Astrocyte (in vitro differentiated cells and primary cell): ENCODE results near the gene SLC8A3. TPM values are rescaled to one million over a fixed set of nuclear protein-coding genes. Genes with fewer than 3 reads are reported as not detected.

Experiments used
- DNase-seq: peaks from one replicate; pipeline ENCODE4 v3.0.0-alpha.2; 2010; ENCODE audit warnings: low read depth
- FAIRE-seq: peaks from 2 replicates; lab custom pipeline; 2011; peaks lifted over from hg19 to GRCh38; lab: Jason Lieb, UNC
- H2AFZ ChIP-seq: 2 replicates; pipeline ENCODE4 v1.6.0; 2012; ENCODE audit warnings: low read depth, low read length, inconsistent platforms
- H3K27ac ChIP-seq: 2 replicates; pipeline ENCODE4 v1.5.1; 2011; ENCODE audit warnings: low read depth, low read length, inconsistent platforms
- H3K27me3 ChIP-seq: 2 replicates; pipeline ENCODE4 v1.6.0; 2011; ENCODE audit warnings: low read length, inconsistent platforms; ENCODE audit not compliant: insufficient read depth
- H3K36me3 ChIP-seq: 2 replicates; pipeline ENCODE4 v1.5.1; 2011; ENCODE audit warnings: low read length, inconsistent platforms; ENCODE audit not compliant: insufficient read depth
- H3K4me1 ChIP-seq: 2 replicates; pipeline ENCODE4 v1.5.1; 2011; ENCODE audit warnings: low read length, inconsistent platforms; ENCODE audit not compliant: insufficient read depth
- H3K4me2 ChIP-seq: 2 replicates; pipeline ENCODE4 v1.6.0; 2012; ENCODE audit warnings: low read length, inconsistent platforms
- H3K4me3 ChIP-seq: 2 replicates; pipeline ENCODE4 v1.5.1; 2011; ENCODE audit warnings: low read depth, mild to moderate bottlenecking, low read length, inconsistent platforms; ENCODE audit not compliant: insufficient read depth
- H3K79me2 ChIP-seq: 2 replicates; pipeline ENCODE4 v1.6.0; 2012; ENCODE audit warnings: mild to moderate bottlenecking, low read length, inconsistent platforms; ENCODE audit not compliant: insufficient read depth
- H3K9ac ChIP-seq: 2 replicates; pipeline ENCODE4 v1.6.0; 2012; ENCODE audit warnings: mild to moderate bottlenecking, low read length, inconsistent platforms
- H3K9me3 ChIP-seq: 2 replicates; pipeline ENCODE4 v1.5.1; 2012; ENCODE audit warnings: low read depth, mild to moderate bottlenecking, low read length, inconsistent platforms; ENCODE audit not compliant: insufficient read depth
- H4K20me1 ChIP-seq: 2 replicates; pipeline ENCODE4 v1.6.0; 2012; ENCODE audit warnings: low read length, inconsistent platforms; ENCODE audit not compliant: insufficient read depth
- H3K27ac Mint-ChIP-seq: one replicate; pipeline ENCODE4 v1.8.0; 2021; ENCODE audit warnings: mild to moderate bottlenecking, mixed read lengths; ENCODE audit not compliant: unreplicated experiment
- H3K27me3 Mint-ChIP-seq: one replicate; pipeline ENCODE4 v1.8.0; 2021; ENCODE audit warnings: low read depth, mixed read lengths; ENCODE audit not compliant: unreplicated experiment
- H3K36me3 Mint-ChIP-seq: one replicate; pipeline ENCODE4 v1.8.0; 2021; ENCODE audit warnings: low read depth, mixed read lengths; ENCODE audit not compliant: unreplicated experiment
- H3K4me1 Mint-ChIP-seq: one replicate; pipeline ENCODE4 v1.8.0; 2021; ENCODE audit warnings: low read depth, mixed read lengths; ENCODE audit not compliant: unreplicated experiment
- H3K4me3 Mint-ChIP-seq: one replicate; pipeline ENCODE4 v1.8.0; 2021; ENCODE audit warnings: mild to moderate bottlenecking, moderate library complexity, mixed read lengths; ENCODE audit not compliant: unreplicated experiment
- H3K9me3 Mint-ChIP-seq: one replicate; pipeline ENCODE4 v1.8.0; 2021; ENCODE audit warnings: mild to moderate bottlenecking, mixed read lengths; ENCODE audit not compliant: unreplicated experiment
- EZH2 ChIP-seq: IDR thresholded peaks from 2 replicates; pipeline ENCODE4 v1.6.1; 2012; ENCODE audit warnings: mild to moderate bottlenecking, low read length, inconsistent platforms; ENCODE audit not compliant: insufficient read depth
- total RNA-seq: library from RNA; stranded (reverse); gene quantifications from 2 replicates; pipeline ENCODE4 v1.2.1, GENCODE V29; 2021
- TF ChIP-seq, protein P1 (sequence below): IDR thresholded peaks from 2 replicates; pipeline ENCODE4 v1.5.1; 2011; ENCODE audit warnings: low read depth, mild to moderate bottlenecking, inconsistent platforms, low read length, moderate library complexity; ENCODE audit not compliant: insufficient read depth

Gene SLC8A3
- total RNA-seq, 1 donor from 2014 or later, result 0.45 TPM

DNA sequence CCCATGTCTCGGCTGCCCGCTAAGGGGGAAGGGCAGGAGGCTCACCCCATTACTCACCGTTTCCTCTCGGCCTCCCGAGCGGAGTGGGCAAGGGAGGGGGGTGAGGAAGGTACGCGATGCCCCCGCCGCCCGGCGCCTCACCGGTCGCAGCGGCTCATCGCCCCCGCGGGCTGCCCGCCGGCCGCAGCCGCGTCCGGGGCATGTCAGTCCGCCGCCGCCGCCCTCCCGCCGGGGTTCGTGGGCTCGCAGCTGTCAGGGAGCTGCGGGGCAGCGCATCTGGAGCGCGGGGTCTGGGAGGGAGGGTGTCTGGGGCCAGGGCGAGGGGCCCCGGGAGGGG lies 461 bp downstream of the SLC8A3 start:
- Histone ChIP-seq H2AFZ (peak overlapping the region; percentile 75), H3K79me2 (no peaks in the 10 kb centered on the region), H3K9ac (no peak overlapping the region), H3K4me2 (peak overlapping the region; percentile 93), H3K9me3 (no peaks in the 10 kb centered on the region), H3K4me3 (peak overlapping the region; percentile 54), H4K20me1 (no peaks in the 10 kb centered on the region), H3K27ac (no peak overlapping the region), H3K36me3 (no peaks in the 10 kb centered on the region), H3K4me1 (peaks cover 9% of the 10 kb centered on the region), H3K27me3 (peaks cover 16% of the 10 kb centered on the region)
- Mint-ChIP-seq H3K27ac (no peak overlapping the region), H3K27me3 (peaks cover 48% of the 10 kb centered on the region), H3K4me3 (peak overlapping the region; percentile 86), H3K9me3 (peaks cover 4% of the 10 kb centered on the region), H3K4me1 (peaks cover 5% of the 10 kb centered on the region), H3K36me3 (no peaks in the 10 kb centered on the region)
- no peak for DNase-seq
- FAIRE-seq, result no peak
- TF ChIP-seq, protein P1, sequence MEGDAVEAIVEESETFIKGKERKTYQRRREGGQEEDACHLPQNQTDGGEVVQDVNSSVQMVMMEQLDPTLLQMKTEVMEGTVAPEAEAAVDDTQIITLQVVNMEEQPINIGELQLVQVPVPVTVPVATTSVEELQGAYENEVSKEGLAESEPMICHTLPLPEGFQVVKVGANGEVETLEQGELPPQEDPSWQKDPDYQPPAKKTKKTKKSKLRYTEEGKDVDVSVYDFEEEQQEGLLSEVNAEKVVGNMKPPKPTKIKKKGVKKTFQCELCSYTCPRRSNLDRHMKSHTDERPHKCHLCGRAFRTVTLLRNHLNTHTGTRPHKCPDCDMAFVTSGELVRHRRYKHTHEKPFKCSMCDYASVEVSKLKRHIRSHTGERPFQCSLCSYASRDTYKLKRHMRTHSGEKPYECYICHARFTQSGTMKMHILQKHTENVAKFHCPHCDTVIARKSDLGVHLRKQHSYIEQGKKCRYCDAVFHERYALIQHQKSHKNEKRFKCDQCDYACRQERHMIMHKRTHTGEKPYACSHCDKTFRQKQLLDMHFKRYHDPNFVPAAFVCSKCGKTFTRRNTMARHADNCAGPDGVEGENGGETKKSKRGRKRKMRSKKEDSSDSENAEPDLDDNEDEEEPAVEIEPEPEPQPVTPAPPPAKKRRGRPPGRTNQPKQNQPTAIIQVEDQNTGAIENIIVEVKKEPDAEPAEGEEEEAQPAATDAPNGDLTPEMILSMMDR, result no peak
- no peak for TF ChIP-seq EZH2

DNA sequence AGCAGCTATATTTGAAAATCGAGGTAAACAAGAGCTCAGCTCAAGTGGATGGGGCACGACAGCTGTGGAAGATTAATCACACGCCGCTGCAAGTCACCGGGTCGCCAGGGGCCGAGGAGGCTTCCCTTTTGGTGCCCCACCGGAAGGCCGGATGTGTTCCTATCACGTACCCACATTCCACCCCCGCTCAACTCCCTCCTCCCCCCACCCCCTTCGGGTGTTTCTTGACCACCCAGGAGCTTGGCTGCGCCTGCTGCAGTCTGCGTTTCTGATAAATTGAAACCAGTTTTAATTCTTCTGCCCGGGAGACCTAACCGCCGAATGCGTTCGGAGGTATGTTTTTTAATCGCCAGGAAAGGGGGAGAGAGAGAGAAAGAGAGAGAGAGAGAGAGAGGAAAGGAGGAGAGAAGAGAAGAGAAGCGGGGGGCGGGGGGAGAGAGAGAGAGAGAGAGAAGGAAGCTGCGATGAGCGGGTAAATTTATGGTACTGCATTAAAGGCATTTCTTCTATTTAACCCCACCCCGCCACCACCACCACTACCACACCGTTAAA lies 1.8 kb downstream of the SLC8A3 start:
- H3K9me3 ChIP-seq, result no peaks in the 10 kb centered on the region
- no peaks in the 10 kb centered on the region for H3K79me2 ChIP-seq
- peaks cover 4% of the 10 kb centered on the region for H3K9me3 Mint-ChIP-seq
- H4K20me1 ChIP-seq, result no peaks in the 10 kb centered on the region
- H3K27me3 Mint-ChIP-seq, result peaks cover 41% of the 10 kb centered on the region
- peak overlapping the region; percentile 12 for H3K9ac ChIP-seq
- H2AFZ ChIP-seq, result peak overlapping the region; percentile 75
- H3K4me1 ChIP-seq, result peaks cover 9% of the 10 kb centered on the region
- no peak overlapping the region for H3K27ac Mint-ChIP-seq
- TF ChIP-seq, protein P1, result no peak
- TF ChIP-seq EZH2, result no peak
- H3K27ac ChIP-seq, result no peak overlapping the region
- peak overlapping the region; percentile 54 for H3K4me3 ChIP-seq
- no peaks in the 10 kb centered on the region for H3K36me3 ChIP-seq
- H3K27me3 ChIP-seq, result peaks cover 16% of the 10 kb centered on the region
- DNase-seq (no peak), FAIRE-seq (no peak)
- H3K4me2 ChIP-seq, result peak overlapping the region; percentile 93
- peak overlapping the region; percentile 86 for H3K4me3 Mint-ChIP-seq
- no peaks in the 10 kb centered on the region for H3K36me3 Mint-ChIP-seq
- H3K4me1 Mint-ChIP-seq, result peaks cover 5% of the 10 kb centered on the region

DNA sequence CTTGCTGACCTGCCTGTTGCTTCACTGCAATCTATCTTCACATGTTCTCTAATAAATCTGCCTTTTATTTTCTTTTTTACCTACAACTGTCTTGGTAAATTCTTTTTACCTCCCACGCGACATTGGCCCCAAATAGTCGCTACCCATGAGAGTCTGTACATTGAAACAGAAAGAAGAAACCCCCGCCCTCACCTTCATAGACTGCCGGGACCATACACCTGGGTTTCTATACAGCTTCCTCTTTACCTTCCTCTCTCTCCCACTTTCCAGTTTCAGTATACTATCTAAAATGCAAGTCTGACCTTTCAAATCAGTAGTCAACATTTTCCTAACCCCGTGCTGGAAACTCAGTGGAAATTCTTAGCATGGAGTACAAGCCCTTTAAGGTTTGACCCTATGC lies 4.8 kb downstream of the SLC8A3 start:
- Histone ChIP-seq H3K4me3 (no peak overlapping the region), H3K79me2 (no peaks in the 10 kb centered on the region)

More for the DNA sequence above, 4.8 kb downstream of the SLC8A3 start:
- Mint-ChIP-seq H3K9me3 (peaks cover 4% of the 10 kb centered on the region), H3K4me3 (no peak overlapping the region), H3K27me3 (peaks cover 26% of the 10 kb centered on the region), H3K36me3 (no peaks in the 10 kb centered on the region), H3K4me1 (peaks cover 3% of the 10 kb centered on the region), H3K27ac (no peak overlapping the region)
- peaks cover 6% of the 10 kb centered on the region for H3K27me3 ChIP-seq
- H3K4me1 ChIP-seq, result peaks cover 9% of the 10 kb centered on the region
- TF ChIP-seq, protein P1, result no peak
- FAIRE-seq (no peak), DNase-seq (no peak)
- H4K20me1 ChIP-seq, result no peaks in the 10 kb centered on the region
- no peak overlapping the region for H2AFZ ChIP-seq
- H3K4me2 ChIP-seq, result no peak overlapping the region
- H3K9me3 ChIP-seq, result no peaks in the 10 kb centered on the region
- H3K9ac ChIP-seq, result no peak overlapping the region
- H3K36me3 ChIP-seq, result no peaks in the 10 kb centered on the region
- no peak overlapping the region for H3K27ac ChIP-seq
